ENCODE data around the gene MLH1. TPM values are rescaled to one million over a fixed set of nuclear protein-coding genes. Genes with fewer than 3 reads are reported as not detected.

The MLH1 gene
- total RNA-seq, 1 experiment from 2014 or later = 28.5 TPM

- in situ Hi-C loops (cut with HindIII; ENCODE audit: low pct_unique_long_range_greater_than_20kb, low sequenced_read_pairs) = no loop called here
- Histone ChIP-seq H3K27ac (ENCODE audit: low read length) (no peak overlapping the region), H3K4me1 (ENCODE audit: control insufficient read depth, insufficient read depth, low read length) (no peaks in the 10 kb centered on the region), H3K9me3 (ENCODE audit: control insufficient read depth, insufficient read depth, low read depth, low read length) (no peaks in the 10 kb centered on the region), H3K36me3 (ENCODE audit: control insufficient read depth, insufficient read depth, low read length) (peaks cover 14% of the 10 kb centered on the region), H3K27me3 (ENCODE audit: control insufficient read depth, insufficient read depth, low read length) (no peaks in the 10 kb centered on the region), H3K4me3 (ENCODE audit: low read depth in 2 of 2, low read length in 2 of 2) (no peak overlapping the region)
- ATAC-seq (no peak), DNase-seq (ENCODE audit: low read depth, low spot score) (no peak)
- ChIA-PET POLR2A (no interaction called here), CTCF (no interaction called here)
- BruUV-seq (replicated peaks) = no TSS peak
- no peak for TF ChIP-seq SIN3A (IDR thresholded peaks at IDR 0.05; ENCODE audit: borderline replicate concordance, insufficient read depth, low read depth, low read length)
- TF ChIP-seq POLR2AphosphoS5 (IDR thresholded peaks at IDR 0.05; ENCODE audit: low read depth, low read length) = no peak
- TF ChIP-seq REST (IDR thresholded peaks at IDR 0.05; ENCODE audit: insufficient read depth in 1 of 2, low read depth in 2 of 2, low read length in 1 of 2) = no peak
- TF ChIP-seq, protein P1, sequence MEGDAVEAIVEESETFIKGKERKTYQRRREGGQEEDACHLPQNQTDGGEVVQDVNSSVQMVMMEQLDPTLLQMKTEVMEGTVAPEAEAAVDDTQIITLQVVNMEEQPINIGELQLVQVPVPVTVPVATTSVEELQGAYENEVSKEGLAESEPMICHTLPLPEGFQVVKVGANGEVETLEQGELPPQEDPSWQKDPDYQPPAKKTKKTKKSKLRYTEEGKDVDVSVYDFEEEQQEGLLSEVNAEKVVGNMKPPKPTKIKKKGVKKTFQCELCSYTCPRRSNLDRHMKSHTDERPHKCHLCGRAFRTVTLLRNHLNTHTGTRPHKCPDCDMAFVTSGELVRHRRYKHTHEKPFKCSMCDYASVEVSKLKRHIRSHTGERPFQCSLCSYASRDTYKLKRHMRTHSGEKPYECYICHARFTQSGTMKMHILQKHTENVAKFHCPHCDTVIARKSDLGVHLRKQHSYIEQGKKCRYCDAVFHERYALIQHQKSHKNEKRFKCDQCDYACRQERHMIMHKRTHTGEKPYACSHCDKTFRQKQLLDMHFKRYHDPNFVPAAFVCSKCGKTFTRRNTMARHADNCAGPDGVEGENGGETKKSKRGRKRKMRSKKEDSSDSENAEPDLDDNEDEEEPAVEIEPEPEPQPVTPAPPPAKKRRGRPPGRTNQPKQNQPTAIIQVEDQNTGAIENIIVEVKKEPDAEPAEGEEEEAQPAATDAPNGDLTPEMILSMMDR (IDR thresholded peaks at IDR 0.05) = no peak
- intact Hi-C loops (cut with micrococcal nuclease; ENCODE audit: unreplicated experiment) = no loop called here
Observed at GRCh38 chr3:37024820-37025405, 31.6 kb downstream of the MLH1 start.

- Histone ChIP-seq H3K27me3 (ENCODE audit: control insufficient read depth, insufficient read depth, low read length) (no peaks in the 10 kb centered on the region), H3K36me3 (ENCODE audit: control insufficient read depth, insufficient read depth, low read length) (peaks cover 14% of the 10 kb centered on the region), H3K27ac (ENCODE audit: low read length) (no peak overlapping the region), H3K4me1 (ENCODE audit: control insufficient read depth, insufficient read depth, low read length) (no peaks in the 10 kb centered on the region), H3K9me3 (ENCODE audit: control insufficient read depth, insufficient read depth, low read depth, low read length) (no peaks in the 10 kb centered on the region), H3K4me3 (ENCODE audit: low read depth in 2 of 2, low read length in 2 of 2) (no peak overlapping the region)
- BruUV-seq (replicated peaks) = no TSS peak
- ATAC-seq (no peak), DNase-seq (ENCODE audit: low read depth, low spot score) (no peak)
- in situ Hi-C loops (cut with HindIII; ENCODE audit: low pct_unique_long_range_greater_than_20kb, low sequenced_read_pairs) = no loop called here
- POLR2A ChIA-PET = no interaction called here
- TF ChIP-seq POLR2AphosphoS5 (IDR thresholded peaks at IDR 0.05; ENCODE audit: low read depth, low read length) (no peak), TCF7L2 (IDR thresholded peaks at IDR 0.05; ENCODE audit: low read depth, low read length) (no peak), REST (IDR thresholded peaks at IDR 0.05; ENCODE audit: insufficient read depth in 1 of 2, low read depth in 2 of 2, low read length in 1 of 2) (no peak), SIN3A (IDR thresholded peaks at IDR 0.05; ENCODE audit: borderline replicate concordance, insufficient read depth, low read depth, low read length) (no peak)
- TF ChIP-seq, protein P1 (IDR thresholded peaks at IDR 0.05) = no peak
- CTCF ChIA-PET = no interaction called here
- intact Hi-C loops (cut with micrococcal nuclease; ENCODE audit: unreplicated experiment) = no loop called here
Observed at GRCh38 chr3:37025561-37026335, 32.4 kb downstream of the MLH1 start.
